GM21423 (cell line): Measurements from ENCODE around the gene CASTOR1.

Source experiments
- ATAC-seq: cut with Tn5 transposase; IDR thresholded peaks from one replicate; pipeline ENCODE4 v1.9.1; 2021; ENCODE audit warnings: mild to moderate bottlenecking, moderate library complexity; ENCODE audit not compliant: unreplicated experiment

CASTOR1 gene

GRCh38 chr22:30266445-30267381 lies 22.6 kb downstream of the CASTOR1 start, which contains the start of gene OSM:
TSS of gene OSM (minus strand) at chr22:30266851. CDS start at chr22:30266799, 52 bp downstream.
- ATAC-seq = peak; percentile 5

GRCh38 chr22:30265823-30266444 lies 23.4 kb downstream of the CASTOR1 start:
- ATAC-seq = peak; percentile 59

- no peak for ATAC-seq
These were observed 24.1 kb downstream of the CASTOR1 start for GRCh38 chr22:30265131-30265720.

- no peak for ATAC-seq
These were observed 25.4 kb downstream of the CASTOR1 start for GRCh38 chr22:30263883-30264282.

GRCh38 chr22:30262917-30263741 lies 26.2 kb downstream of the CASTOR1 start:
- no peak for ATAC-seq

- ATAC-seq = no peak
These were observed 27.2 kb downstream of the CASTOR1 start for GRCh38 chr22:30262112-30262511.

- ATAC-seq = no peak
These were observed 28.2 kb downstream of the CASTOR1 start for GRCh38 chr22:30261134-30261533.

GRCh38 chr22:30260682-30261081 lies 28.6 kb downstream of the CASTOR1 start:
- ATAC-seq = no peak

GRCh38 chr22:30260276-30260675 lies 29.0 kb downstream of the CASTOR1 start:
- ATAC-seq = no peak

- no peak for ATAC-seq
These were observed 35.0 kb downstream of the CASTOR1 start for GRCh38 chr22:30254314-30254713.

- ATAC-seq = no peak
These were observed 36.0 kb downstream of the CASTOR1 start for GRCh38 chr22:30253205-30253852.

- no peak for ATAC-seq
These were observed 36.7 kb downstream of the CASTOR1 start for GRCh38 chr22:30252411-30253204.

GRCh38 chr22:30251711-30252110 lies 37.6 kb downstream of the CASTOR1 start:
- no peak for ATAC-seq

GRCh38 chr22:30250661-30251267 lies 38.5 kb downstream of the CASTOR1 start:
- no peak for ATAC-seq

GRCh38 chr22:30250039-30250565 lies 39.2 kb downstream of the CASTOR1 start:
- no peak for ATAC-seq

GRCh38 chr22:30249049-30250038 lies 40.0 kb downstream of the CASTOR1 start:
- ATAC-seq = no peak

GRCh38 chr22:30248484-30248883 lies 40.8 kb downstream of the CASTOR1 start:
- no peak for ATAC-seq

- ATAC-seq = no peak
These were observed 41.3 kb downstream of the CASTOR1 start for GRCh38 chr22:30247974-30248373.
